GM18499 (cell line): ENCODE results near the gene SMYD1.

Source experiments
- ATAC-seq: cut with Tn5 transposase; IDR thresholded peaks from one replicate; pipeline ENCODE4 v1.9.1; 2021; ENCODE audit warnings: moderate number of reproducible peaks; ENCODE audit not compliant: insufficient read depth, unreplicated experiment

The SMYD1 gene

DNA sequence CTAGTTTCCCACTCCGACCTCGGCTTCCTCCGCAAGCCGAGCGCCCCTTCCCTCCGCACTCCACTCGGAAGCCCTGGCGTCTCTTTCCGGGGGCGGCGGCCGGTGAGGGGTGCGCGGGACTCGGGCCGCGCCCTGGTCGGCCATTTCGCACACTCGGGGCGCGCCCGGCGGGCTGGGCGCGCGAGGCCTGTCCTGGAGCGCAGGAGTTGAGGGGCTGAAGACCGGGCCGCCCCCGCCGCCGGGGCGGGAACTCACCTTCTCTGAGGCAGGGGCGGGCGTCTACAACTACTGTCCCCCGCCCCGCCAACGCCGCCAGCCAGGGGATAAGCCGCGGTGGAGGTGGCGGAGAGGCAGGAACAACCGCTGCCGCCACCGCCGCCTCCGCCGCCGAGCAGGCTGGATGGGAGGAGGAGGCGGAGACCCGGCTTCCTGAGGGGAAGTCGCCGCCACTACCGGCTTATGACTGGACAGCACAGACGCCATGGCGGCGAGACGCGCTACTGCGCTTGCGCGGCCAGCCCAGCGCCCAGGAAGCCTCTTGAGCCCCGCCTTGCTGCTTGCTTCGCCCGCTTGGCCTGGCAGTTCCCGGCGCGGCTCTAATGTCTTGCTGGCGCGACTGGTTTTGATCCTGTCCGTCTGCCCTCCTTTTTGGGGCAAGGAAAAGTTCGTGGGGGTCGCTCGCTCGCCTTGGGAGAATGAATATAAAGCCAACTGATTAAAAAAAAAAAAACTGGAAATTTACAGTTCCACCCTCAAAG, 12.1 kb upstream of the SMYD1 start, which contains the start of gene KRCC1:
Gene KRCC1, minus strand, starts transcription at position 413 of the 758 bp plus-strand sequence. CDS start 27,220 bp downstream, outside the sequence.
- ATAC-seq = peak; percentile 82

- no peak for ATAC-seq
Observed at GRCh38 chr2:88057437-88057844, 10.2 kb upstream of the SMYD1 start.

- ATAC-seq = no peak
Observed at GRCh38 chr2:88058191-88058590, 9.4 kb upstream of the SMYD1 start.

DNA sequence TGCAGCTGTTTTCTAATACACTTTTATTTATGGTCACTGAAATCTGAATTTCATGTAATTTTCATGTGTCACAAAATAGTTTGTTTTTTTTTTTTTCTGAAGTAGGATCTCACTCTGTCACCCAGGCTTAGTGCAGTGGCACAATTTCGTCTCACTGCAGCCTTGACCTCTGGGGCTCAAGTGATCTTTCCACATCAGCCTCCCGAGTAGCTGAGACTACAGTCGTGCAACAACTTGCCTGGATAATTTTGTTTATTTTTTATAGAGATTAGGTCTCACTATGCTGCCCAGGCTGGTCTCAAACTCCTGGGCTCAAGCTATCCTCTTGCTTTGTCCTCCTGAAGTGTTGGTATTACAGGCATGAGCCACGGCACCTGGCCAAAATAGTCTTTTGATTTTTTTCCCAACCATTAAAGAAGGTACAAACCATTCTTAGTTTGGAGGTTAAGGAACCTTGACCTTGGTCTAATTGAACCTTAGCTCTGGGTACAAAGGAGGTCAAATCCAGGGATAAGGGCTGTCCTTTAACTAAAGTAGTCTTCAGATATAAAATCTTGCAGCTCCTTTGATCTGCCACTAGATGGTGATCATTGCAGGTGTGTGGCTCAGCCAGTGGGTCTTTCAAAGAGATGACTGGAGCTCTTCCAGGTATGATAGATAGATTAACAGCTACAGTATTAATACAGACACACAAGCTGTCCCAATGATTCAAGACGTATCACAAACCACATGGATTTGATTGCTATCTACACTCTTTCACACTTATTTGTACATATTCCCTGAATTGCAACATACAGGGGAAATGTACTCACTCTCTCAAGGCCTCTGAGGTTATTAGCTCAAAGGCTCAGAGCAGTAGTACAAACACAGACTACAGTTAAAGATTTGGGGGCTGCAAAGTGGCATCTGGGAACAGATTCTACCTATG, 7.4 kb upstream of the SMYD1 start:
- no peak for ATAC-seq

DNA sequence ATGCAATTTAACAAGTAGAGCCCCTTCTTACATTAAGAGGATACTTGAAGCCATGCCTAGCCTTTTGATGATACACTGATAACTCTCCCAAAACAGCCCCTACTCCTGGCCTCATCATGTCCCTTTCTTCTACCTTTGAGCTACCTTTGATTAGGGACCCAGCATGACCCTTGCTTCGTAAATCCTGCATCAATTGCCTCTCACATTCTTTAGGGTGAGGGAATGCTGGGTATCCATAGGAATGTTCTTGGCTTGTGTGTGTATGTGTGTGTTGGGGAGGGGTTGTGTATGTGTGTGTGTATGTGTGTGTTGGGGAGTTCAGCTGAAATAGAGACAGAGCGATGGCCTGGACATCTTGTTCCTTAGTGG, 6.7 kb upstream of the SMYD1 start:
- ATAC-seq = no peak

DNA sequence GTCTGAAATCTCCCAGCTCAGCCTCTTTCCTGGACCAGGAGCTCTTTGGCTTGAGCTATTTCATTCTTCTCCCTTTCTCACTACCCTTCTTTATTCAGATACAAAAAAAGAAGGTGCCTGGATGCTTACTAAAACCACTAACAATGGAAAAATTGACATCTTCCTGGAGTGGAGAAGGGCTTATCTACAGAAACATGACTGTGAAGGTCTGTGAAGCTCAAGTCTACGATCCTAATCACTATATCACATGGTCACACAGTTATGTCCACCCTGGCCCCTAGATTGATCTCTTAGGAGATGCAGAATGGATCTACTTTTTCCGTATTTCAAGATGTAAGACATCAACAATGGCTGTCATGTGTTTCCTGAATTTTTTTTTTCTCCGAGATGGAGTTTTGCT, 6.3 kb upstream of the SMYD1 start:
- no peak for ATAC-seq

GRCh38 chr2:88066543-88066942, 1.1 kb upstream of the SMYD1 start:
- no peak for ATAC-seq

DNA sequence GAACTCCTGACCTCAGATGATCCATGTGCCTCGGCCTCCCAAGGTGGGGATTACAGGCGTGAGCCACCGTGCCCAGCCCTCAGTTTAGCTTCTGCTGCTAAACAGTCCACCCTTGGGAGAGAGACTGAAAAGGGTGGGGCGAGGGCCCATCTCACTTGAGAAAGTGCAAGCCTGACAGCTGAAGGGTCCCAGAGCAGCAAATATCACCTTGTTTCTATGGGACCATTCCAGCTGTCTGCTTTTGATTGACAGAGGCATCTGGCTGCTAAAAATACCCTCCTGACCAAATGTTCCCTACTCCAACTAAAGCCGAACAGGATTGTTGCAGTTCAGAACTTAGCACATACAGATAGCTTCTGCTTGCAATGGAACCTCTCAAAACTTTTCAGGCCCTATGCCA, 436 bp upstream of the SMYD1 start:
- ATAC-seq = no peak

DNA sequence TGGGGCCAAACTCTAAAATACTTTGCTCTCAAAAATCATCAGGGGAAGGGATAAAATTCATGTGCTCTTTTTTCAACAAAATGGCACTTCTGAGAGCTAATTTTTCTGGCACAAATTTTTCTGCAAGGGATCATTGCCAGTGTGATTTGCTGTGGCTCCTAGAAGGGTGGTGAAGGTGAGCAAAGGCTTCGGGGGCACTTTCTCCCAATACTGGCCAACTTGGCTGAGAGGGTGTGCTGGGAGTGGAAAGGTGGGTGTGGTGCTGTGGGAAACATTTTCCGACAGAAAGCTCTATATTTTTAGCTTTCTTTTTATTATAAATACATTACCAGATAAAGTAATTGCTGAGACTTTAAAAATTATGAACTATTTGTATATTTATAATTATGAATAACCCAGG, 419 bp downstream of the SMYD1 start:
- ATAC-seq = no peak

DNA sequence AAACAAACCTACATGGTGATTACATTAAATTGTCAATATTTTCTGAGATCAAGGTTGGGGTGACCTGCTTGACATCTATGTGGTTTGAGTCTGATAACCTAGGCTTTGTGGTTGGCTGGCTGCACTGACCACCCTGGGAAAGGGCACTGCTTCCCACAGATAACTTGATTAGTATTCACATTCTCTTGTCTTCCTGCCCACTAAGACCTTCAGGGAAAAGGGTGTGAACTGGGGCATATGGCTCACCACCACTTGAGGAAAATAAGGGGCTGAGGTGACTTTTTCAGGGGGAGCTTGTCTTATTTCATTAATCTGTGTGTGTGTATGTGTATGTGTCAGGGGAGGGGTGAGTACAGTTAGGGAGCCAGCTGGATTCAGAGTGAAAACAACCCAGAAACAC, 1.5 kb downstream of the SMYD1 start:
- ATAC-seq = no peak

DNA sequence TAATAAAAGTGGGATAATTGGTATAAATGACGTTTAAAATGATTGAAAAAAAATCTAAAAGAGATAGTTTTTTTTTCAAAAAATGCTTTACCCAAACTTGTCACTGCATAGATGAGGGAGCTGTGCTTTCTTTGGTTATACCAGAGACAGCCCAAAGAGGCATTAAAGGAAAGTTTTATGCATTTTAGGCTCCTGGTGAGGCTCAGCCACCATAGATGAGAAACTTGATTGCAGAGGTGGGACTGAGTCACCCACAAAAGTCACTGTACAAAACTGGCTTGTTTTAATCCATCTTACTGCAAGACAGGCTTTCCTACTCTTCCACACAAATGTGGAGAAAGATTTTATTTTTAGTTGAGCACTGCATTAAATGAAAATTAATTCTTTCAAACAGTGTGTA, 2.4 kb downstream of the SMYD1 start:
- no peak for ATAC-seq

GRCh38 chr2:88071365-88071764, 3.7 kb downstream of the SMYD1 start:
- no peak for ATAC-seq

- no peak for ATAC-seq
Observed at GRCh38 chr2:88074150-88074549, 6.5 kb downstream of the SMYD1 start.

GRCh38 chr2:88074854-88075292, 7.2 kb downstream of the SMYD1 start:
- ATAC-seq = no peak

DNA sequence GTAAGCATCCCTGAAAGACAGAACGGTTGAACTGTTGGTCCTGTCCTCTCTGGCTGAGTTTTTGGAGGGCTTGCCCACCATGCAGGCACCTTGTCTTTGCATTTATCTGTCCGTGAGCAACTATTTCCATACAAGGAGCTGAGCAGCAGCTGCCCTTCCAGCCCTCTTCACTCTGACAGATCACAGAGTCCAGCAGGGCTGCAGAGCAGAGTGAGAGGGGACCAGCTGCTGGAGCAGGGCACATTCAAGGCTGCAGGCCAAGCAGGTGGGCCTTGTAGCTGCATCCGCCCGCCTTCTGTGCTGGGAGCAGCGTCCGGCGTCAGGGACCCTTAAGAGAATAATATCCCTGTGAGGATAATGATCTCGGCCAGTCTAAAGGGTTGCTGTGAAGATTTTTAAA, 9.5 kb downstream of the SMYD1 start:
- ATAC-seq = no peak

DNA sequence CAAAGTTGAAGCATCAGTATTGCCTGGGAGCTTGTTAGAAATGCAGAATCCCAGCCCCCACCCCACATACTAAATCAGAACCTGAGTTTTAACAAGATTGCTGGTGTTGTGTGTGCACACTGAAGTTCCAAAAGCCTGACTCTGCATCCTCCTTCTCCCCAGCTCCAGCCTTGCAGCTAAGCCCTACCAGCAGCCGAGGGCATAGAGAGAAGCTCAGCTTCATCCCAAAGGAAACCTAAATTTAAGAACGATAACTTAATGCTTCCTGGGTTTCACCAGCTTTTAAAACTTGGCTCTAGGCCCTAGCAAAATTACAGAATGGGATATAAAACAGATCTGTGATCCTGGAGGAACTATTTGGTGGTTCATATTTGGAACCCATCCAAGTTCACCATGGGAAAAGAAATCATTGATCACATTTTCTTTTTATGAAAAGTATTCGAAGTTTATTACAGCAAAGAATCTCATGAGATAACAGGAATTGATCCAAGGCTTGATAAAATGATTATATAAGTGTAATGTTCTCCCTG, 11.1 kb downstream of the SMYD1 start:
- ATAC-seq = no peak

- no peak for ATAC-seq
Observed at GRCh38 chr2:88080545-88080944, 12.9 kb downstream of the SMYD1 start.

- ATAC-seq = no peak
Observed at GRCh38 chr2:88081924-88082608, 14.4 kb downstream of the SMYD1 start.

DNA sequence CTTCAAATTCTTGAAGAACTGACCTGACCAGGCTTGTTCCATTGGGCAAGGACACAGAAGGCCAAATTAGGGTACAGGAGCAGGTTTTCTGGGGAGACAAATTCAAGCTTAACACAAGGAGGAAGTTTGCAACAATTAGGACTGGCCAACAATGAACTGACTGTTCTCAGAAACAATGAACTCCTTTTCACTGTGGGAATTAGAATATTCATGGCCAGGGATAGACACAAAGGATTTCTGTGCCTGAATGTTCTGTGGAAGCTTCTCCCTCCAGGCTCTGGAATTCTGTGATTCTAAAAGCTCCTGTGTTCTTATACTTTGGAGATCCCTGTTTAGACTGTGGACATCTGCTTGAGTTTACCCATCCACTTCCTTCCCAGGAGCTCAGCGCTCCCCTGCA, 15.2 kb downstream of the SMYD1 start:
- no peak for ATAC-seq

- no peak for ATAC-seq
Observed at GRCh38 chr2:88085099-88085498, 17.5 kb downstream of the SMYD1 start.

GRCh38 chr2:88085602-88086001, 18.0 kb downstream of the SMYD1 start:
- no peak for ATAC-seq
